Measurements from ENCODE around the gene ESRRB.

The ESRRB gene

DNA sequence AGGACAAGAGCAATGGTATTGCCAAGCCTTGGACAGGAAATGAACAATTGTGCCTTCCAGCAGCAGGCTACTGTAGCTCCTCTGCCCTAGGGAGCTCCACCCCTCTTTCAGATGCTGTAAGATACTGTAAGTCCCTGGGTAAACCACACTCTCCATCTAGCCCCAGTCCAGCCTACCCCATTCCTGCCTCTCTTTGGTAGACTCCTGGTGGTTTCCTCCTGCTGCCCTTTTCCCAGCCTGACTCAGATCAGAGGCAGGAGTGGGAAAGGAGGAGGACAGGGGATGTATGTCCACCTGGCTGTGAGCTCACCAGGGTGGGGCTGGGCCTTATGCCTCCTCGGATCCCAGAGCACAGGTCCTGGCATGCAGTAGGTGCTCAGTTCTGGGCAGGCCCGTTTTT, 174.6 kb downstream of the ESRRB start:
- DNase-seq = no peak

DNA sequence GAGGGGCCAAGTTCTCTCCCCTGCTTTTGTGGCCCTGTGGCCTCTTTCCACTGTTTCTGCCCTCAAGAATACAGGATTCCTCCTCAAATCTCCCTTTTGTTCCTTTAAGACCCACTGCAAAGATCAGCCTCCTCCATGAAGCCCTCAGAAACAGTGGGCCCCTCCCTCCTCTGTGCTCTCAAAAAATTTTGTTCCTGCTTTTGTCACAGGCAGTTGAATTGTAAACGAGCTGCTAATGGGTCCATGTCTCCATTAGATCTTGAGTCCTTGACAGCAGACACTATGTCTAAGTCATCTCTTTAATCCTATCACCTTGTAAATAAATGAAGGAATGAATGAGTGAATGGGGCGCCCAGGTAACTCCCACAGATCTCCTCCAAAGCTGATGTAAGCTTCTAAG, 175.2 kb downstream of the ESRRB start:
- DNase-seq = no peak
